DND-41 (cell line): Measurements from ENCODE around the gene SYNE1.
"Not testable (repeated sequence)": the region's sequence is repeated elsewhere in the genome, so short reads cannot be mapped to it uniquely, and the experiment has no call there.

ENCODE experiments used
- CTCF ChIP-seq: IDR thresholded peaks from 2 replicates; pipeline ENCODE4 v1.5.1; 2012; ENCODE audit warnings: borderline replicate concordance, low read length, moderate library complexity, mild to moderate bottlenecking; ENCODE audit not compliant: poor library complexity, severe bottlenecking; ENCODE audit errors: extremely low read depth
- EZH2 ChIP-seq: IDR thresholded peaks from 3 replicates; pipeline ENCODE4 v1.6.1; 2012; ENCODE audit warnings: borderline replicate concordance, low read depth, mild to moderate bottlenecking, moderate library complexity, low read length, inconsistent platforms; ENCODE audit not compliant: severe bottlenecking

- not testable (repeated sequence) for TF ChIP-seq CTCF, EZH2
Measured at GRCh38 chr6:152514120-152514519, 123.0 kb downstream of the SYNE1 start.
